Measurements from ENCODE around the gene HIRA. TPM values are rescaled to one million over a fixed set of nuclear protein-coding genes. Genes with fewer than 3 reads are reported as not detected.

HIRA gene
- total RNA-seq, 1 experiment from 2014 or later = 15.1 TPM

- in situ Hi-C loops (cut with HindIII; ENCODE audit: low pct_unique_long_range_greater_than_20kb, low sequenced_read_pairs) = no loop called here
- no peak for DNase-seq (ENCODE audit: low read depth, low spot score)
Measured at GRCh38 chr22:19402642-19403191, 28.8 kb downstream of the HIRA start.

GRCh38 chr22:19401483-19401882 is 30.1 kb downstream of the HIRA start:
- in situ Hi-C loops (cut with HindIII; ENCODE audit: low pct_unique_long_range_greater_than_20kb, low sequenced_read_pairs) = no loop called here
- no peak for DNase-seq (ENCODE audit: low read depth, low spot score)

GRCh38 chr22:19400881-19401280 is 30.7 kb downstream of the HIRA start:
- DNase-seq (ENCODE audit: low read depth, low spot score) = no peak
- in situ Hi-C loops (cut with HindIII; ENCODE audit: low pct_unique_long_range_greater_than_20kb, low sequenced_read_pairs) = no loop called here

GRCh38 chr22:19398652-19399051 is 32.9 kb downstream of the HIRA start:
- DNase-seq (ENCODE audit: low read depth, low spot score) = no peak
- in situ Hi-C loops (cut with HindIII; ENCODE audit: low pct_unique_long_range_greater_than_20kb, low sequenced_read_pairs) = no loop called here

- in situ Hi-C loops (cut with HindIII; ENCODE audit: low pct_unique_long_range_greater_than_20kb, low sequenced_read_pairs) = no loop called here
Measured at GRCh38 chr22:19398206-19398605, 33.3 kb downstream of the HIRA start.

GRCh38 chr22:19397734-19398104 is 33.8 kb downstream of the HIRA start:
- in situ Hi-C loops (cut with HindIII; ENCODE audit: low pct_unique_long_range_greater_than_20kb, low sequenced_read_pairs) = no loop called here
- DNase-seq (ENCODE audit: low read depth, low spot score) = no peak

More at GRCh38 chr22:19398206-19398605, 33.3 kb downstream of the HIRA start:
- no peak for DNase-seq (ENCODE audit: low read depth, low spot score)

- no peak for DNase-seq (ENCODE audit: low read depth, low spot score)
Measured at GRCh38 chr22:19396934-19397733, 34.4 kb downstream of the HIRA start.

GRCh38 chr22:19396561-19396933 is 35.0 kb downstream of the HIRA start:
- no peak for DNase-seq (ENCODE audit: low read depth, low spot score)
- in situ Hi-C loops (cut with HindIII; ENCODE audit: low pct_unique_long_range_greater_than_20kb, low sequenced_read_pairs) = no loop called here

More at GRCh38 chr22:19396934-19397733, 34.4 kb downstream of the HIRA start:
- in situ Hi-C loops (cut with HindIII; ENCODE audit: low pct_unique_long_range_greater_than_20kb, low sequenced_read_pairs) = no loop called here

GRCh38 chr22:19395276-19395675 is 36.3 kb downstream of the HIRA start:
- in situ Hi-C loops (cut with HindIII; ENCODE audit: low pct_unique_long_range_greater_than_20kb, low sequenced_read_pairs) = no loop called here
- DNase-seq (ENCODE audit: low read depth, low spot score) = no peak

- in situ Hi-C loops (cut with HindIII; ENCODE audit: low pct_unique_long_range_greater_than_20kb, low sequenced_read_pairs) = no loop called here
Measured at GRCh38 chr22:19394274-19395050, 37.1 kb downstream of the HIRA start.

GRCh38 chr22:19393704-19394103 is 37.8 kb downstream of the HIRA start:
- no peak for DNase-seq (ENCODE audit: low read depth, low spot score)
- in situ Hi-C loops (cut with HindIII; ENCODE audit: low pct_unique_long_range_greater_than_20kb, low sequenced_read_pairs) = no loop called here

More at GRCh38 chr22:19394274-19395050, 37.1 kb downstream of the HIRA start:
- no peak for DNase-seq (ENCODE audit: low read depth, low spot score)

GRCh38 chr22:19387575-19387974 is 44.0 kb downstream of the HIRA start:
- DNase-seq (ENCODE audit: low read depth, low spot score) = no peak
- in situ Hi-C loops (cut with HindIII; ENCODE audit: low pct_unique_long_range_greater_than_20kb, low sequenced_read_pairs) = no loop called here

- DNase-seq (ENCODE audit: low read depth, low spot score) = no peak
- in situ Hi-C loops (cut with HindIII; ENCODE audit: low pct_unique_long_range_greater_than_20kb, low sequenced_read_pairs) = no loop called here
Measured at GRCh38 chr22:19387038-19387437, 44.5 kb downstream of the HIRA start.

- no peak for DNase-seq (ENCODE audit: low read depth, low spot score)
- in situ Hi-C loops (cut with HindIII; ENCODE audit: low pct_unique_long_range_greater_than_20kb, low sequenced_read_pairs) = no loop called here
Measured at GRCh38 chr22:19386248-19386647, 45.3 kb downstream of the HIRA start.

- DNase-seq (ENCODE audit: low read depth, low spot score) = no peak
- in situ Hi-C loops (cut with HindIII; ENCODE audit: low pct_unique_long_range_greater_than_20kb, low sequenced_read_pairs) = no loop called here
Measured at GRCh38 chr22:19385221-19385906, 46.2 kb downstream of the HIRA start.

- DNase-seq (ENCODE audit: low read depth, low spot score) = no peak
- in situ Hi-C loops (cut with HindIII; ENCODE audit: low pct_unique_long_range_greater_than_20kb, low sequenced_read_pairs) = no loop called here
Measured at GRCh38 chr22:19383292-19383691, 48.2 kb downstream of the HIRA start.

- DNase-seq (ENCODE audit: low read depth, low spot score) = no peak
- in situ Hi-C loops (cut with HindIII; ENCODE audit: low pct_unique_long_range_greater_than_20kb, low sequenced_read_pairs) = no loop called here
Measured at GRCh38 chr22:19382240-19382639, 49.3 kb downstream of the HIRA start.

GRCh38 chr22:19378344-19378674 is 53.2 kb downstream of the HIRA start:
- in situ Hi-C loops (cut with HindIII; ENCODE audit: low pct_unique_long_range_greater_than_20kb, low sequenced_read_pairs) = no loop called here
- no peak for DNase-seq (ENCODE audit: low read depth, low spot score)

All from SK-MEL-5 (cell line).